Activated CD8-positive, alpha-beta memory T cell treated with anti-CD3 and anti-CD28 coated beads, Interleukin-2, amount 50 U/mL, for 1 hour (primary cell): ENCODE measurements around the gene CCDC86.

Experiments
- DNase-seq: peaks from one replicate; pipeline ENCODE4 v3.0.0-alpha.2; 2020; ENCODE audit errors: extremely low read depth

CCDC86 gene

GRCh38 chr11:60852982-60853950 lies 11.4 kb downstream of the CCDC86 start:
- no peak for DNase-seq

- DNase-seq: no peak
Observed at GRCh38 chr11:60854140-60854846, 12.4 kb downstream of the CCDC86 start.

- no peak for DNase-seq
Observed at GRCh38 chr11:60854847-60855725, 13.2 kb downstream of the CCDC86 start.

GRCh38 chr11:60855726-60856633 lies 14.1 kb downstream of the CCDC86 start, which contains the start of gene PTGDR2:
Gene PTGDR2 (minus strand): TSS chr11:60855950. CDS start chr11:60853722, 2,228 bp downstream.
- no peak for DNase-seq

GRCh38 chr11:60857378-60858232 lies 15.7 kb downstream of the CCDC86 start:
- DNase-seq: no peak

- no peak for DNase-seq
Observed at GRCh38 chr11:60858236-60858635, 16.3 kb downstream of the CCDC86 start.

- DNase-seq: no peak
Observed at GRCh38 chr11:60858731-60859464, 17.0 kb downstream of the CCDC86 start.

GRCh38 chr11:60859616-60860250 lies 17.8 kb downstream of the CCDC86 start:
- no peak for DNase-seq

GRCh38 chr11:60860943-60861342 lies 19.0 kb downstream of the CCDC86 start:
- no peak for DNase-seq

GRCh38 chr11:60862171-60862570 lies 20.3 kb downstream of the CCDC86 start:
- DNase-seq: no peak

- no peak for DNase-seq
Observed at GRCh38 chr11:60863550-60864521, 21.9 kb downstream of the CCDC86 start.

- DNase-seq: no peak
Observed at GRCh38 chr11:60864856-60865513, 23.1 kb downstream of the CCDC86 start.

- no peak for DNase-seq
Observed at GRCh38 chr11:60866911-60867870, 25.3 kb downstream of the CCDC86 start, which contains the start of gene ZP1. Gene ZP1 (plus strand): TSS chr11:60867542. CDS start chr11:60867562, 20 bp downstream.

- no peak for DNase-seq
Observed at GRCh38 chr11:60867871-60868681, 26.2 kb downstream of the CCDC86 start.
